ENCODE results near the gene C19orf67. TPM values are rescaled to one million over a fixed set of nuclear protein-coding genes. Genes with fewer than 3 reads are reported as not detected.

Gene C19orf67
- polyA plus RNA-seq, 1 donor (not counting 4 experiments of a cell fraction or from before 2014, with no cell fraction given), result not detected

DNA sequence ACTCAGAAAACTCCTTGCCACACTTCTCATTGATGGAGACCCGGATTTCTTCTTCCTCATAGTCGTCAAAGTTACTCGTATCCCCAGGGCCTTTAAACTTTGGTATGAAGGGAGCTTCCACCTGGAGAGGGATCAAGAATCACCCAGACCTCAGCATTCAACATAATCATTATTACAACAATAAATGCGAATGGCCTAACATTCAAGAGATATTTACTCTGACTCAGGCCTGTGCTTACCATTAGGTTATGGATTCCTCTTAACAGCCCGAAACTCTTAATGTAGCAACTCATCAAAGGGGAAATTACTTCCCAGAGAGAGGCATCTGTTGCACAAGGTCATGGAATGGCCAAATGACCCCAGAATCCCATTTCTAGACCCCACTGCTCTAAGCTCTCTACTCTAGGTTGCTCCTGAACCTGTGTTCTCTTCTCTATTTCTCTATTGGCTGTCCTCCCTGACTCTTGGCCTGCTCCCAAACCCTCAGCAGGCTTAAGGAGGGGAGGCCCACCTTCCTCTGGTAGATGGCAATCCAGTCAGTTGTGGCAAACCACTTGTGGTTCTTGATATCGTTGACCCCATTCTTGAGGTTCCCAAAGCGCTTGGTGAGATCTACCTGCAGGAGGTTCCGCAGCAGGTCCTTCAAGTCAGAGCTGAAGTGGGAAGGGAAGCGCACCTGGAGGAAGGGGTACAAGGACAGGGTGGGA is 7.7 kb upstream of the C19orf67 start:
- Histone ChIP-seq H3K9me1 (ENCODE audit: control insufficient read depth, extremely low read depth, insufficient read depth, low read length) (no peaks in the 10 kb centered on the region), H3K9ac (ENCODE audit: control insufficient read depth, extremely low read depth, insufficient read depth, low read length) (no peak overlapping the region), H3K9me3 (ENCODE audit: control insufficient read depth, low read depth, low read length) (peaks cover 5% of the 10 kb centered on the region), H3K4me1 (ENCODE audit: control insufficient read depth, extremely low read depth, insufficient read depth, low read length) (no peaks in the 10 kb centered on the region), H3K27me3 (ENCODE audit: control insufficient read depth, extremely low read depth, insufficient read depth, low read length) (no peaks in the 10 kb centered on the region), H3K79me2 (ENCODE audit: control insufficient read depth, insufficient read depth, low read length) (no peaks in the 10 kb centered on the region), H3K4me2 (ENCODE audit: control insufficient read depth, extremely low read depth, insufficient read depth, low read depth, low read length) (no peak overlapping the region), H3K36me3 (ENCODE audit: control insufficient read depth in 2 of 2, extremely low read depth in 1 of 2, insufficient read depth in 2 of 2, low read length in 2 of 2) (peaks cover 15% of the 10 kb centered on the region in 2 experiments), H2AFZ (ENCODE audit: control insufficient read depth, low read length) (no peak overlapping the region), H4K20me1 (ENCODE audit: control insufficient read depth, extremely low read depth, insufficient read depth, low read length) (no peaks in the 10 kb centered on the region), H3K4me3 (ENCODE audit: control insufficient read depth in 2 of 3, extremely low read depth in 1 of 3, insufficient read depth in 2 of 3, low read depth in 1 of 3, low read length in 3 of 3) (no peak overlapping the region), H3K27ac (ENCODE audit: control insufficient read depth, insufficient read depth, low read length) (no peak overlapping the region)
- FAIRE-seq (no peak), DNase-seq (ENCODE audit: low read depth, low spot score) (no peak)
- TF ChIP-seq, protein P1, sequence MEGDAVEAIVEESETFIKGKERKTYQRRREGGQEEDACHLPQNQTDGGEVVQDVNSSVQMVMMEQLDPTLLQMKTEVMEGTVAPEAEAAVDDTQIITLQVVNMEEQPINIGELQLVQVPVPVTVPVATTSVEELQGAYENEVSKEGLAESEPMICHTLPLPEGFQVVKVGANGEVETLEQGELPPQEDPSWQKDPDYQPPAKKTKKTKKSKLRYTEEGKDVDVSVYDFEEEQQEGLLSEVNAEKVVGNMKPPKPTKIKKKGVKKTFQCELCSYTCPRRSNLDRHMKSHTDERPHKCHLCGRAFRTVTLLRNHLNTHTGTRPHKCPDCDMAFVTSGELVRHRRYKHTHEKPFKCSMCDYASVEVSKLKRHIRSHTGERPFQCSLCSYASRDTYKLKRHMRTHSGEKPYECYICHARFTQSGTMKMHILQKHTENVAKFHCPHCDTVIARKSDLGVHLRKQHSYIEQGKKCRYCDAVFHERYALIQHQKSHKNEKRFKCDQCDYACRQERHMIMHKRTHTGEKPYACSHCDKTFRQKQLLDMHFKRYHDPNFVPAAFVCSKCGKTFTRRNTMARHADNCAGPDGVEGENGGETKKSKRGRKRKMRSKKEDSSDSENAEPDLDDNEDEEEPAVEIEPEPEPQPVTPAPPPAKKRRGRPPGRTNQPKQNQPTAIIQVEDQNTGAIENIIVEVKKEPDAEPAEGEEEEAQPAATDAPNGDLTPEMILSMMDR (optimal IDR thresholded peaks at IDR 0.05 in 1 of 3, IDR thresholded peaks at IDR 0.05 in 1 of 3, conservative IDR thresholded peaks at IDR 0.05 in 1 of 3; ENCODE audit: extremely low read depth in 1 of 3, insufficient read depth in 2 of 3, low read length in 3 of 3), result no peak
- no peak for TF ChIP-seq EZH2 (IDR thresholded peaks at IDR 0.05; ENCODE audit: low read length)
- dilution Hi-C loops (cut with MboI; ENCODE audit: extremely low pct_ligation_motif_present, low sequenced_read_pairs), result no loop called here

DNA sequence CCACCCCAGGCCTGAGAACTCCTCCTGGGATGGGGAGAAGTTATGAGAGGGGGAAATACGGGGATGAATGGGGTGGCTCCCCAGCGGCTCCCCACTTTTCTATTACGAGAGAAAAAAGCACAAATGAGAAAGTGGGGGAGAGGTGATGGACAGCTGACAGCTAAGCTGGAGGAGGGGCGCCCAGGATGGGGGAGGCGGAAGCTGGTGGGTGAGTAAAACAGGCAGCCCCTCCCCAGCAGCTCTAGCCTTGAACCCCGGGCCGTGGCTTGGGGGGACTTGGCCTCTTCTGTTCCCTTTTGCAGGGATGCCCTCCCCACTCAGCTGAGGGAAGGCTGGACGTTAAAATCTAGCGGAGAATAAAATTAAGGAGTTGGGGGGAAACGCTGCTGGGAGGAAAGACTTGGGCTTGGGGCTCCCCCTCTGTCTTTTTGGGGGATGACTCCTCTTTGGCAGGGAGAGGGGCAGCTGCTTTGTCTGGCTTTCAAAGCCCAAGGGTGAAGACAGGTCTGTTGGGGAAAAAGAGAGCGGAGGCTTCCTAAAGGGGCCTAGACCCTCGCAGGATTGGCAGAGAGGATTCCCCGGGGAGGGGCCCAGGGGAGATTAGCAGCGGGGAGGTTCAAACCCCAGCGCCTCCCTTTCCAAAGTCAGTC is 6.4 kb upstream of the C19orf67 start:
- FAIRE-seq, result no peak
- Histone ChIP-seq H3K4me1 (ENCODE audit: control insufficient read depth, extremely low read depth, insufficient read depth, low read length) (no peaks in the 10 kb centered on the region), H3K79me2 (ENCODE audit: control insufficient read depth, insufficient read depth, low read length) (no peaks in the 10 kb centered on the region), H3K9me1 (ENCODE audit: control insufficient read depth, extremely low read depth, insufficient read depth, low read length) (no peaks in the 10 kb centered on the region), H3K27ac (ENCODE audit: control insufficient read depth, insufficient read depth, low read length) (no peak overlapping the region), H3K4me2 (ENCODE audit: control insufficient read depth, extremely low read depth, insufficient read depth, low read depth, low read length) (peak overlapping the region; percentile 93), H2AFZ (ENCODE audit: control insufficient read depth, low read length) (no peak overlapping the region), H3K27me3 (ENCODE audit: control insufficient read depth, extremely low read depth, insufficient read depth, low read length) (no peaks in the 10 kb centered on the region), H3K36me3 (ENCODE audit: control insufficient read depth in 2 of 2, extremely low read depth in 1 of 2, insufficient read depth in 2 of 2, low read length in 2 of 2) (peaks cover 10 to 11% of the 10 kb centered on the region in 2 experiments), H3K9me3 (ENCODE audit: control insufficient read depth, low read depth, low read length) (peaks cover 5% of the 10 kb centered on the region), H3K4me3 (ENCODE audit: control insufficient read depth in 2 of 3, extremely low read depth in 1 of 3, insufficient read depth in 2 of 3, low read depth in 1 of 3, low read length in 3 of 3) (peak overlapping the region; percentile 58 to 80 (median 71)), H3K9ac (ENCODE audit: control insufficient read depth, extremely low read depth, insufficient read depth, low read length) (peak overlapping the region; percentile 62), H4K20me1 (ENCODE audit: control insufficient read depth, extremely low read depth, insufficient read depth, low read length) (no peaks in the 10 kb centered on the region)
- TF ChIP-seq EZH2 (IDR thresholded peaks at IDR 0.05; ENCODE audit: low read length), result no peak
- TF ChIP-seq, protein P1 (optimal IDR thresholded peaks at IDR 0.05 in 1 of 3, IDR thresholded peaks at IDR 0.05 in 1 of 3, conservative IDR thresholded peaks at IDR 0.05 in 1 of 3; ENCODE audit: extremely low read depth in 1 of 3, insufficient read depth in 2 of 3, low read length in 3 of 3), result no peak
- DNase-seq (ENCODE audit: low read depth, low spot score), result no peak
- dilution Hi-C loops (cut with MboI; ENCODE audit: extremely low pct_ligation_motif_present, low sequenced_read_pairs), result no loop called here

Measured in keratinocyte (primary cell).